ENCODE data around the gene RPAP2. TPM values are rescaled to one million over a fixed set of nuclear protein-coding genes. Genes with fewer than 3 reads are reported as not detected.

Gene RPAP2
- total RNA-seq, 1 experiment from 2014 or later = 28.1 TPM

DNA sequence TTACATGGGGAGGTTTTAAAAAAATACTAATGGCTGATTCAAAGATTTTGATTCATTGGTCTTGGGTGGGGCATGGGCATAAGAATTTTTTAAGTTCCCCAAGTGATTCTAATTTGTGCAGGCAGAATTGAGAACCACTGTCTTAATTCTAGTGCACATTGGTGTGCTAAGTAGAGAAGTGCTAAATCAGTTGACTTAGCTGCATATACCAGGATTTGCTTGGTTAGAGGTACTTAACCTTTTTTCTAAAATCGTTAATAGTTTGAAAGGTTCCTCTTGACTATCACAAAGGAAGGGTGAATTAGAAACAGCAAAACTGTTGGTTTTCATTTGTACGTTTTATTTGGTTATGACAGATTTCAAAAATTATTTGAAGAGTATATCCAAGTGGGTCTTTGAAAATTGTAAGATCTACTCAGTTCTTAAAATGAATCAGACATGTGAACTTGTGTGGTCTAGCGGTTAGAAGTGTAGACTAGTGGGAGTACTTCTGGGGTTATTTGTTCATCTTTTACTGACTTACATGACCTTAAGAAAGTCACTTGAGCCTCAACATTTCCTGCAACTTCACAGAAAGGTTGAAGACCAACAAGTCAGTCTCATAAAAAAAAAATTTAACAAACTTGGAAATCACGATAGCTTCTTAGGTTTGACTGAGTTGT is 66.7 kb downstream of the RPAP2 start:
- Histone ChIP-seq H3K9me3 (ENCODE audit: control insufficient read depth in 1 of 2, insufficient read depth in 1 of 2, low read depth in 1 of 2, low read length in 2 of 2) (no peaks in the 10 kb centered on the region), H3K9ac (ENCODE audit: low read length) (no peak overlapping the region), H3K27ac (ENCODE audit: low read depth, low read length) (no peak overlapping the region), H3K27me3 (ENCODE audit: insufficient read depth, low read length) (no peaks in the 10 kb centered on the region), H3K4me2 (ENCODE audit: low read length) (no peak overlapping the region), H4K20me1 (ENCODE audit: insufficient read depth) (no peaks in the 10 kb centered on the region), H3K36me3 (ENCODE audit: control insufficient read depth in 1 of 2, insufficient read depth in 2 of 2, low read length in 2 of 2) (no peaks in the 10 kb centered on the region; a peak in 1 of 4 replicates), H3K9me2 (ENCODE audit: insufficient read depth) (no peaks in the 10 kb centered on the region), H3K4me3 (replicated peaks in 1 of 2; ENCODE audit: low read depth in 1 of 2, low read length in 2 of 2) (no peak overlapping the region), H3K79me2 (ENCODE audit: insufficient read depth, low read length) (no peaks in the 10 kb centered on the region), H2AFZ (ENCODE audit: low read depth, low read length, poor library complexity, severe bottlenecking) (no peak overlapping the region), H3K4me1 (ENCODE audit: control insufficient read depth in 1 of 2, insufficient read depth in 2 of 2, low read length in 2 of 2) (no peaks in the 10 kb centered on the region)
- RAD21 ChIA-PET (ENCODE audit: low non-redundant PET in 1 of 2, low total read pairs in 2 of 2, uncharacterized antibody in 2 of 2, unreplicated experiment in 2 of 2) = no interaction called here
- intact Hi-C loops (cut with micrococcal nuclease) = no loop called here
- no TSS peak for BruUV-seq (replicated peaks)
- TF ChIP-seq SIN3A (IDR thresholded peaks at IDR 0.05; ENCODE audit: low read depth) = no peak
- TF ChIP-seq YY1 (IDR thresholded peaks at IDR 0.05; ENCODE audit: extremely low read depth, insufficient replicate concordance, low read depth, low read length) = no peak
- no peak for TF ChIP-seq SP1 (IDR thresholded peaks at IDR 0.05; ENCODE audit: low read depth)
- TF ChIP-seq, protein P1, sequence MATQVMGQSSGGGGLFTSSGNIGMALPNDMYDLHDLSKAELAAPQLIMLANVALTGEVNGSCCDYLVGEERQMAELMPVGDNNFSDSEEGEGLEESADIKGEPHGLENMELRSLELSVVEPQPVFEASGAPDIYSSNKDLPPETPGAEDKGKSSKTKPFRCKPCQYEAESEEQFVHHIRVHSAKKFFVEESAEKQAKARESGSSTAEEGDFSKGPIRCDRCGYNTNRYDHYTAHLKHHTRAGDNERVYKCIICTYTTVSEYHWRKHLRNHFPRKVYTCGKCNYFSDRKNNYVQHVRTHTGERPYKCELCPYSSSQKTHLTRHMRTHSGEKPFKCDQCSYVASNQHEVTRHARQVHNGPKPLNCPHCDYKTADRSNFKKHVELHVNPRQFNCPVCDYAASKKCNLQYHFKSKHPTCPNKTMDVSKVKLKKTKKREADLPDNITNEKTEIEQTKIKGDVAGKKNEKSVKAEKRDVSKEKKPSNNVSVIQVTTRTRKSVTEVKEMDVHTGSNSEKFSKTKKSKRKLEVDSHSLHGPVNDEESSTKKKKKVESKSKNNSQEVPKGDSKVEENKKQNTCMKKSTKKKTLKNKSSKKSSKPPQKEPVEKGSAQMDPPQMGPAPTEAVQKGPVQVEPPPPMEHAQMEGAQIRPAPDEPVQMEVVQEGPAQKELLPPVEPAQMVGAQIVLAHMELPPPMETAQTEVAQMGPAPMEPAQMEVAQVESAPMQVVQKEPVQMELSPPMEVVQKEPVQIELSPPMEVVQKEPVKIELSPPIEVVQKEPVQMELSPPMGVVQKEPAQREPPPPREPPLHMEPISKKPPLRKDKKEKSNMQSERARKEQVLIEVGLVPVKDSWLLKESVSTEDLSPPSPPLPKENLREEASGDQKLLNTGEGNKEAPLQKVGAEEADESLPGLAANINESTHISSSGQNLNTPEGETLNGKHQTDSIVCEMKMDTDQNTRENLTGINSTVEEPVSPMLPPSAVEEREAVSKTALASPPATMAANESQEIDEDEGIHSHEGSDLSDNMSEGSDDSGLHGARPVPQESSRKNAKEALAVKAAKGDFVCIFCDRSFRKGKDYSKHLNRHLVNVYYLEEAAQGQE (IDR thresholded peaks at IDR 0.05; ENCODE audit: low read depth) = no peak
- CTCF ChIA-PET = no interaction called here
- DNase-seq (ENCODE audit: low read depth, low spot score) (no peak), ATAC-seq (no peak)
- POLR2A ChIA-PET = no interaction called here

DNA sequence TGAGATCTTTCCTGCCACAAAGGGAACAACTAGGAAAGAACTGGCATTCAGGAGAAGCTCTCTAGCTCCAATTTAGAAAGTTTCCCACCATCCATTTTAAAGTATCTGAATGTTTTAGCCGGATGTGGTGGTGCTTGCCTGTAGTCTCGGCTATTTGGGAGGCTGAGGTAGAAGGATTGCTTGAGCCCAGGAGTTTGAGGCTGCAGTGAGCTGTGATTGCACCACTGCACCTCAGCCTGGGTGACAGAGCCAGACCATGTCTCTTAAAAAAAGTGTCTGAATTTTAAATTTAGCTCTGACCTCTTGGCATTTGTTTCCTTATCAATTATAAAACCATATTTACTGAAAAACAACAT is 67.2 kb downstream of the RPAP2 start:
- no peak for TF ChIP-seq SIN3A (IDR thresholded peaks at IDR 0.05; ENCODE audit: low read depth)
- no peak for TF ChIP-seq RAD21 (IDR thresholded peaks at IDR 0.05; ENCODE audit: low read depth)
- no peak for TF ChIP-seq ZFX (IDR thresholded peaks at IDR 0.05)
- TF ChIP-seq EGR1 (IDR thresholded peaks at IDR 0.05; ENCODE audit: low read depth) = no peak
- TF ChIP-seq, protein P2, sequence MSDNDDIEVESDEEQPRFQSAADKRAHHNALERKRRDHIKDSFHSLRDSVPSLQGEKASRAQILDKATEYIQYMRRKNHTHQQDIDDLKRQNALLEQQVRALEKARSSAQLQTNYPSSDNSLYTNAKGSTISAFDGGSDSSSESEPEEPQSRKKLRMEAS (IDR thresholded peaks at IDR 0.05) = no peak
- no peak for TF ChIP-seq FOSL1 (IDR thresholded peaks at IDR 0.05; ENCODE audit: low read depth)
- TF ChIP-seq POLR2AphosphoS5 (IDR thresholded peaks at IDR 0.05; ENCODE audit: low read depth, low read length) = no peak
- H3K9me2 ChIP-seq (ENCODE audit: insufficient read depth) = no peaks in the 10 kb centered on the region
- H3K79me2 ChIP-seq (ENCODE audit: insufficient read depth, low read length) = no peaks in the 10 kb centered on the region
- DNase-seq (ENCODE audit: low read depth, low spot score) (no peak), ATAC-seq (no peak)
- H2AFZ ChIP-seq (ENCODE audit: low read depth, low read length, poor library complexity, severe bottlenecking) = no peak overlapping the region
- H3K36me3 ChIP-seq (ENCODE audit: control insufficient read depth in 1 of 2, insufficient read depth in 2 of 2, low read length in 2 of 2) = no peaks in the 10 kb centered on the region; a peak in 1 of 4 replicates
- no peaks in the 10 kb centered on the region for H3K4me1 ChIP-seq (ENCODE audit: control insufficient read depth in 1 of 2, insufficient read depth in 2 of 2, low read length in 2 of 2)
- ChIA-PET CTCF (no interaction called here), POLR2A (no interaction called here), RAD21 (ENCODE audit: low non-redundant PET in 1 of 2, low total read pairs in 2 of 2, uncharacterized antibody in 2 of 2, unreplicated experiment in 2 of 2) (no interaction called here)
- H3K9ac ChIP-seq (ENCODE audit: low read length) = no peak overlapping the region
- no peaks in the 10 kb centered on the region for H3K27me3 ChIP-seq (ENCODE audit: insufficient read depth, low read length)
- H3K27ac ChIP-seq (ENCODE audit: low read depth, low read length) = no peak overlapping the region
- BruUV-seq (replicated peaks) = no TSS peak
- no peak overlapping the region for H3K4me2 ChIP-seq (ENCODE audit: low read length)
- intact Hi-C loops (cut with micrococcal nuclease) = no loop called here
- no peak overlapping the region for H3K4me3 ChIP-seq (replicated peaks in 1 of 2; ENCODE audit: low read depth in 1 of 2, low read length in 2 of 2)
- no peaks in the 10 kb centered on the region for H3K9me3 ChIP-seq (ENCODE audit: control insufficient read depth in 1 of 2, insufficient read depth in 1 of 2, low read depth in 1 of 2, low read length in 2 of 2)
- no peaks in the 10 kb centered on the region for H4K20me1 ChIP-seq (ENCODE audit: insufficient read depth)
